Measurements from ENCODE around the gene MMP24OS.
"Not testable (repeated sequence)": the region's sequence is repeated elsewhere in the genome, so short reads cannot be mapped to it uniquely, and the experiment has no call there.

Gene MMP24OS

DNA sequence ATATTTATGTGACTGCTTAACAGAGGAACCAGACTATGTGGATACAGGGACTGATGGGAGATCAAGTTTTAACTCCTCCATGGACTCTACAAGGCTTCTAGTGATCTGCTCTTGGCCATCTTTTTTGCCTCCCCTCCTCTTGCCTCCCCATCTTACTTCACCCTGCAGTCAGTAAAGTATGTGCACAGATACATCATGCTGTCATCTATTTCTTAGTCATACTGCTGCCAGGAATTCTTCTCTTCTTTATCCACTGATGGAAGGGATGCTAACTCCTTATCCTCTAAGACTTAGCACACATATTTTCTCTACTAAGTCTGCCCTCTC, 41.9 kb upstream of the MMP24OS start:
- DNase-seq (ENCODE audit: low read depth), result no peak
- H3K4me3 ChIP-seq (ENCODE audit: low read depth, low read length), result no peak overlapping the region
- TF ChIP-seq, protein P1, sequence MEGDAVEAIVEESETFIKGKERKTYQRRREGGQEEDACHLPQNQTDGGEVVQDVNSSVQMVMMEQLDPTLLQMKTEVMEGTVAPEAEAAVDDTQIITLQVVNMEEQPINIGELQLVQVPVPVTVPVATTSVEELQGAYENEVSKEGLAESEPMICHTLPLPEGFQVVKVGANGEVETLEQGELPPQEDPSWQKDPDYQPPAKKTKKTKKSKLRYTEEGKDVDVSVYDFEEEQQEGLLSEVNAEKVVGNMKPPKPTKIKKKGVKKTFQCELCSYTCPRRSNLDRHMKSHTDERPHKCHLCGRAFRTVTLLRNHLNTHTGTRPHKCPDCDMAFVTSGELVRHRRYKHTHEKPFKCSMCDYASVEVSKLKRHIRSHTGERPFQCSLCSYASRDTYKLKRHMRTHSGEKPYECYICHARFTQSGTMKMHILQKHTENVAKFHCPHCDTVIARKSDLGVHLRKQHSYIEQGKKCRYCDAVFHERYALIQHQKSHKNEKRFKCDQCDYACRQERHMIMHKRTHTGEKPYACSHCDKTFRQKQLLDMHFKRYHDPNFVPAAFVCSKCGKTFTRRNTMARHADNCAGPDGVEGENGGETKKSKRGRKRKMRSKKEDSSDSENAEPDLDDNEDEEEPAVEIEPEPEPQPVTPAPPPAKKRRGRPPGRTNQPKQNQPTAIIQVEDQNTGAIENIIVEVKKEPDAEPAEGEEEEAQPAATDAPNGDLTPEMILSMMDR (IDR thresholded peaks at IDR 0.05; ENCODE audit: low read depth, low read length, missing control alignments), result no peak

DNA sequence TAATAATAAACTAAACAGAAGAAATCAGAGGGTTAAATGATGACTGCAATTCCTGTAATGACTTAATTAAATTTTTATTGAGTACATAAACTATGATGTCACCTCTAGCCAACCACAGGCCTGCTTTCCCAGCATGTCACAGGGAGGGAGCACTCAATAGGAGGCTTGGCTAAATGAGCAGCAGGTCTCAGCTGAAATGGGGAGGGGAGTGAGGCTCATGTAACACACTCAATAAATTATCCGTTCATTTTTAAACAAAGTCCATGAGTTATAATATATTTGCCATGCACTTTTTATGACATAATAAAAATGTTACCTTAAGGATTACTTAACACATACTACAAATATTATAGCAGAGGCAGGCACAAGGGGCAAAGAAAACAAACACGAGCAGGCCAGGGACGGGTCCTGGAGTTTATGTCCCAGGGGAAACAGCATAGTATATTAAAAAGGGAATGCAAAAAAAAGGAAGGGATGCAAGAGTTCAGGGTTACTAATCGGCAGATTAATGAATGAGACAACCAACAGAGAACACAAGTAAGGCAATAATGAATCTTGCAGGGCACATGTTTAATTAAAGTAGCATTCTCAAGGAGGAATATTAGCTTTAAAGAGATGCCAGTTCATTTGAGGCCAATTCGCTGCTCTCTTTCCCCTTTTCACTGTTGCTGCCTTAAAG, 41.4 kb upstream of the MMP24OS start:
- TF ChIP-seq, protein P1 (IDR thresholded peaks at IDR 0.05; ENCODE audit: low read depth, low read length, missing control alignments), result no peak
- no peak overlapping the region for H3K4me3 ChIP-seq (ENCODE audit: low read depth, low read length)
- no peak for DNase-seq (ENCODE audit: low read depth)

DNA sequence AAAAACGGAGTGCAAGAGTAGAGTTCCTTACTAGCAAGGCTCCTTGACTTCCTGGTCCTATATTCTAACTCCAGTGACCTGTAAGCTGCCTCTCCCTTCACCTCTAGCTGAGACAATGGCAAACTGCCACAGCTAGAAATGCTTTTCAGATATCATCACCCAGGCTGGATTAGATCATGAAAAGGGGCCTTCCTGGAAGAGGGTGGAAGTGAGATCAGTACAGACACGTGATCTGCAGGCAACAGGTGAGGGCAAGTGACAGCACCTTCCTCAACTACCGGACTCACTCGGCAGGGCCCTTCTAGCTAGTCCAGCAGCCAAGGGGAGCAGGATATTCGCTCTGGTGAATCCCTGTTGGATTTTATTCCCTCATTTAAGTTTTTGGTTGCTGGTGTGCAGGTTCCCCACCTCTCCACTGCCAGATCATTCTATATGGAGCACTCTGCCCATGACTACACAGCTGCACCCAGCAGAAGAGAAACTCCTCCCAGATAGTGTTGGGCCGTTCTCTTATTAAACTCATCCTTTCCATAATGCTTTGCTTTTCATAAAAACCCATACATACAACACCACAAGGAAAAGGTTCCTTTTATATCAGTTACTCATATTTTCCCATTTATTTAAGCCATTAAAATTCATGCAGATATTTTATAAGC, 40.7 kb upstream of the MMP24OS start:
- TF ChIP-seq, protein P1 (IDR thresholded peaks at IDR 0.05; ENCODE audit: low read depth, low read length, missing control alignments), result no peak
- no peak for DNase-seq (ENCODE audit: low read depth)
- no peak overlapping the region for H3K4me3 ChIP-seq (ENCODE audit: low read depth, low read length)

DNA sequence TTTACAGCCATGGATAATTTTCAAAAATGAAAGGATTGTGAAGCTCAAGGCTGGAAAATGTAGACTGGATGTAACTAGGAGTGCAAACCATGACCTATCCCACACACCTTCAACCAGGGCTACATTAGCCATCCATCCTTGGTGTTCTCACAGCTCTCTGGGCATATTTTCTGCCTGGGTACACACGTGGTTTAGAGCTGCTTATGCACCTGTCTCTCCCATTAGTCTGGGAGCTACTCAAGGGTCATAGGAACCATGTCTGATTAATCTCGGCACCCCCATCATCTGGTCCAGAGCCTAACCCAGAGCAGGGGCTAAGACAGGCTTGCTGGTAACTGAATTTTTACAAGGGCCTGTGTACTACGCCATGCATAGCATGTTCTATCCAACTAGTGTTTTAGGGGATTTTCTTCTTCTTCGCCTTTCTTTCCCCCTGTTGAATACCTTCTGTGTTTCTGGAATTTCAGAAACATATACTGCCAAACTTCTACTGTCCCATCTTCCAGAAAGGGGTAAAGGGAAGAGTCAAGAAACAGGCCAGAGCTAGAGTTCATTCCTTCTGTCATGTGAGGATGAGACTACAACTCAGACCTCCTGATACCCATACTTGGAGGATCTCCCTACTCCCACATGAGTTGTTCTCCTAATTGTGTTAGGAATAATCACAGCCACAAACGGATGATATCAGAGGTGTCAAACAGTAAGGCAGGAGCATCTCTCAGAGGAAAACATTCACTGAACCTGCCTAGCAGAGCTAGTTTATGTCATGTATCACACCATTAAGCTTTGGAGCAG, 39.7 kb upstream of the MMP24OS start:
- no peak overlapping the region for H3K4me3 ChIP-seq (ENCODE audit: low read depth, low read length)
- TF ChIP-seq, protein P1 (IDR thresholded peaks at IDR 0.05; ENCODE audit: low read depth, low read length, missing control alignments), result no peak
- no peak for DNase-seq (ENCODE audit: low read depth)

DNA sequence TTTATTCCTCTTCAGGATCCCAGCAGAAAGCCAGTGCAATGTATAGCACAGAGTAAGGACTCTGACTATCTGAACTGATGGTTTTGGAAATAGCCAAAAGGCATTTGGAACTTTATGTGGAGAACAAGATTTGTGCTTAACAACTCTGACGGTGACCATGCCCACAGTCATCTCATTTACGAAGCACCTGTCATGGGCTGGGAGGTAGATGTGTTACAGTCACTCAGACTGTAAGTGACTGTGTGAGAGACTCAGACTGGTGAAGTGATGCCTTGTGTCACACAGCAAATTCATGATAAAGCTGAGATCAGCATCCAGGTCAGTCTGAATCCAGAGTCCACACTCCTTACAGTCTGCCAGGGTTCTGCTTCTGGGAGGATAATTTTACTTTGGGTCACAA, 38.2 kb upstream of the MMP24OS start:
- TF ChIP-seq, protein P1 (IDR thresholded peaks at IDR 0.05; ENCODE audit: low read depth, low read length, missing control alignments), result no peak
- no peak overlapping the region for H3K4me3 ChIP-seq (ENCODE audit: low read depth, low read length)
- DNase-seq (ENCODE audit: low read depth), result no peak

- DNase-seq (ENCODE audit: low read depth); H3K4me3 ChIP-seq (ENCODE audit: low read depth, low read length): not testable (repeated sequence)
Observed at GRCh38 chr20:35315632-35316020, 37.7 kb upstream of the MMP24OS start.

DNA sequence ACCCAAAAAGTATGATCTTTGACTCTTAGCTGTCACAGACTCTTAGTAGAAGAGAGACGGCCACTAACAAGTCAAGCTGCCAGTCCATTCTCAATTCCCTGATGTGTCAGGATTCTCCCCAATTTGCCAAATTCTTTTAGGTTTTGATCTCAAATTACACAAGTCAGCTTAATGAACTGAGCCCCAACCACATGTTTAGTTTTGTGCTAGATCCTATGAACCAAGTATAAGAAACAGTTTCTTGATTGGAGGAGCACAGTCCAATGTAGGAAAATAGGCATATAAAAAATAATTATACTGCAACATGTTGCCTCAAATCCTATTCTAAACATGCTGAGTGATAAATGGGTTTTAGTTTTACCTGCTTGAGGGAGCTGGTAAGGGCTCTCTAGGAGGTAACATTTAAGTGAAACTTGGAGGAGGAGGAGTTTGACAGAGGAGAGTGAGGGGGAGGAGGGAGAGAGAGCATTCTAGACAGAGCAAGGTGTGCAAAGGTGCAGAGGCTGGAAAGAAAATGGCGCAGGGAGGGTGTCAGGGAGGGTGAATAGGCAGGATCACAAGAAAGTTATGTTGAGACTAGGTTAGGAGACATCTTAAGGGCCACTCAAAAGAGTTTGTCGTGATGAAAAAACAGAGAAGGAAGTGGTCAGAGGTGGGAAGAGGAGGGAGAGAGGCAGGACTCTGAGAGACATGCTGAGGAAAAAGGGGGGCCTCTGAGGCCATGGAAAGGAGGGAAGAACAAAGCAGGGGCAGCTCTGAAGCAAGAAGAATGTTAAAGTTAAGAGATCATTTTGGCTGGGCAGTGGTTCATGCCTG, 37.1 kb upstream of the MMP24OS start:
- DNase-seq (ENCODE audit: low read depth), result no peak
- TF ChIP-seq, protein P1 (IDR thresholded peaks at IDR 0.05; ENCODE audit: low read depth, low read length, missing control alignments), result no peak
- no peak overlapping the region for H3K4me3 ChIP-seq (ENCODE audit: low read depth, low read length)
